GM06990 (cell line): ENCODE measurements around the gene CERS4.
"Not testable (repeated sequence)": the region's sequence is repeated elsewhere in the genome, so short reads cannot be mapped to it uniquely, and the experiment has no call there.

Experiments
- DNase-seq: peaks from one replicate; pipeline ENCODE4 v3.0.0-alpha.2; 2011; ENCODE audit not compliant: insufficient read length; ENCODE audit errors: extremely low read depth
- H3K27me3 ChIP-seq: replicated peaks from 2 replicates; pipeline ENCODE4 v1.6.0; 2011; ENCODE audit warnings: low read length; ENCODE audit not compliant: control insufficient read depth, insufficient read depth
- H3K36me3 ChIP-seq: 2 replicates; pipeline ENCODE4 v1.5.1; 2011; ENCODE audit warnings: low read length; ENCODE audit not compliant: control insufficient read depth, insufficient read depth
- H3K4me3 ChIP-seq: replicated peaks from 2 replicates; pipeline ENCODE4 v1.5.1; 2011; ENCODE audit warnings: low read depth, mild to moderate bottlenecking, control low read depth, low read length
- TF ChIP-seq, protein P1 (sequence below): IDR thresholded peaks from 2 replicates; pipeline ENCODE4 v1.5.1; 2011; ENCODE audit warnings: low read length, control low read depth, mild to moderate bottlenecking, inconsistent platforms; ENCODE audit not compliant: insufficient read depth, poor library complexity, severe bottlenecking

The CERS4 gene

DNA sequence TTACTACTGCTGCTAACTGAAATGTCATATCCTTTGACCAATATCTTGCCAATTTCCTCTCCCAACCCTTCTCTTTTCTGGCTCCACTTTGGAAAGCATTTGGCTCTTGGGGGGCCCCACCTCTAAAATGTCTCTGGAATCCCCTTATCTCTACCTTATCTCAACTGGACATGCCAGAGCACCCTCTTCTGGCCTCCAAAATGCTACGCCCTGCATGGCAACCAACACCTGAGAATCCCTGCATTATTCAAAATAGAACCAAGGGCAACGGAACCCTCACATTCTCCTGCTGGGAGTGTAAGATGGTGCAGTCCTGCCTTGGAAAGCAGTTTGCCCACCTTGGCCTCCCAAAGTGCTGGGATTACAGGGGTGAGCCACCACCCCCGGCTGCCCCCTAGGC lies 35.3 kb downstream of the CERS4 start:
- TF ChIP-seq, protein P1, sequence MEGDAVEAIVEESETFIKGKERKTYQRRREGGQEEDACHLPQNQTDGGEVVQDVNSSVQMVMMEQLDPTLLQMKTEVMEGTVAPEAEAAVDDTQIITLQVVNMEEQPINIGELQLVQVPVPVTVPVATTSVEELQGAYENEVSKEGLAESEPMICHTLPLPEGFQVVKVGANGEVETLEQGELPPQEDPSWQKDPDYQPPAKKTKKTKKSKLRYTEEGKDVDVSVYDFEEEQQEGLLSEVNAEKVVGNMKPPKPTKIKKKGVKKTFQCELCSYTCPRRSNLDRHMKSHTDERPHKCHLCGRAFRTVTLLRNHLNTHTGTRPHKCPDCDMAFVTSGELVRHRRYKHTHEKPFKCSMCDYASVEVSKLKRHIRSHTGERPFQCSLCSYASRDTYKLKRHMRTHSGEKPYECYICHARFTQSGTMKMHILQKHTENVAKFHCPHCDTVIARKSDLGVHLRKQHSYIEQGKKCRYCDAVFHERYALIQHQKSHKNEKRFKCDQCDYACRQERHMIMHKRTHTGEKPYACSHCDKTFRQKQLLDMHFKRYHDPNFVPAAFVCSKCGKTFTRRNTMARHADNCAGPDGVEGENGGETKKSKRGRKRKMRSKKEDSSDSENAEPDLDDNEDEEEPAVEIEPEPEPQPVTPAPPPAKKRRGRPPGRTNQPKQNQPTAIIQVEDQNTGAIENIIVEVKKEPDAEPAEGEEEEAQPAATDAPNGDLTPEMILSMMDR: no peak
- no peaks in the 10 kb centered on the region for H3K27me3 ChIP-seq
- no peak overlapping the region for H3K4me3 ChIP-seq
- peaks cover 9% of the 10 kb centered on the region for H3K36me3 ChIP-seq
- no peak for DNase-seq

DNA sequence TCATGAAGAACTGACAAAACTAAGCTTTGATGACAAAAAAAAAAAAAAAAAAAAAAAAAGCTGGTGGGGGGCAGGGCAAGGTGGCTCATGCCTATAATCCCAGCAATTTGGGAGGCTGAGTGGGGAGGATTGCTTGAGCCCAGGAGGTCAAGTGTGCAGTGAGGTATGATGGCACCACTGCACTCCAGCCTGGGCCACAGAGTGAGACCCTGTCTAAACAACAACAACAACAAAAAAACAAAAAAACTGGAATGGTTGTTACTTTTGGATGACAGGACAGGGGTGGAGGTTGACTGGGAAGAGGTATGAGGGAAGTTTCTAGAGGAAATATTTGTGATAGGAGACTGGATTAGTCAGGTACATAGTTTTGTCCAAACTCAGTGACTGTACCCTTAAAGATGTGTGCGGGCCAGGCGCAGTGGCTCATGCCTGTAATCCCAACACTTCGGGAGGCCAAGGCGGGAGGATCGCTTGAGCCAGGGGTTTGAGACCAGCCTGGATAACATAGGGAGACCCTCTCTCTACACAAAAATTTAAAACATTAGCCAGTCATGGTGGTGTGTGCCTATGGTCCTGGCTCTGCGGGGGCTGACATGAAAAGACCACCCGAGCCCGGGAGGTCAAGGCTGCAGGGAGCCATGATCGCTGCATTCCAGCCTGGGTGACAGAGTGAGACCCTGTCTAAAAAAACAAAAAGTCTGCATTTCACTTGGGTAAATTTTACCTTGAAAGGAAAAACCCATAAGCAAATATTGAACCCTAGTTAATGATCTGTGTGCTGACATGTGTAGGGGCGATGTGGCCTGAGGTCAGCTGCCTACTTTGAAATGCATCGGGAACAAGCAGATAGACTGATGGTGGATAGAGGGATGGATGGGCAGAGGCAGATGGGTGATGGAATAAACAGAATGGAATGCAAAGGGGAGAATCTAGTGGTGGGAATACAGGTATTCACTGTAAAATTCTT lies 37.0 kb downstream of the CERS4 start:
- TF ChIP-seq, protein P1: no peak
- Histone ChIP-seq H3K27me3 (no peaks in the 10 kb centered on the region), H3K36me3 (peaks cover 5% of the 10 kb centered on the region), H3K4me3 (no peak overlapping the region)
- no peak for DNase-seq

DNA sequence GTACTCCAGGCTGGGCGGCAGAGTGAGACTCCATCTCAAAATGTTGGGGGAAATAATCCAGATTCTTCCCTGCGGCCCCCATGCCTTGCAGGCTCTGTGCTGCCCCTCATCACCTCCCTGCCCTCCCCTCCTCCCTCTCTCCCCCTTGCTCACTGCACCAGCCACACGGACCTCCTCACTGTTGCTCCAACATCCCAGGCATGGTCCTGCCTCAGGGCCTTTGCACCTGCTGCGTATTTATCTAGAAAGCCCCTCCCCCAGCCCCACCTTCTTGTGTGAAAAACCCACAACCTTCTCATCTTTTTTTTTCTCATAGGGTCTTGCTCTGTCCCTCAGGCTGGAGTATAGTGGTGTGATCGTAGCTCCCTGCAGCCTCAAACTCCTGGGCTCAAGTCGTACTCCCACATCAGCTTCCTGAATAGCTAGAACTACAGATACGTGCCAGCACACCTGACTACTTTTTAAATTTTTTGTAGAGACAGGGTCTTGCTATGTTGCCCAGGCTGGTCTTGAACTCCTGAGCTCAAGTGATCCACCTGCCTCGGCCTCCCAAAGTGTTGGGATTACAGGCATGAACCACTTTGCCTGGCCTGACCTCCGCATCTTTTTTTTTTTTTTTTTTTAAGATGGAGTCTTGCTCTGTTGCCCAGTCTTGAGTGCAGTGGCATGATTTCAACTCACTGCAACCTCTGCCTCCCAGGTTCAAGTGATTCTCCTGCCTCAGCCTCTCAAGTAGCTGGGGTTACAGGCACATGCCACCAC lies 38.1 kb downstream of the CERS4 start:
- H3K27me3 ChIP-seq, H3K4me3 ChIP-seq, H3K36me3 ChIP-seq, DNase-seq: not testable (repeated sequence)

DNA sequence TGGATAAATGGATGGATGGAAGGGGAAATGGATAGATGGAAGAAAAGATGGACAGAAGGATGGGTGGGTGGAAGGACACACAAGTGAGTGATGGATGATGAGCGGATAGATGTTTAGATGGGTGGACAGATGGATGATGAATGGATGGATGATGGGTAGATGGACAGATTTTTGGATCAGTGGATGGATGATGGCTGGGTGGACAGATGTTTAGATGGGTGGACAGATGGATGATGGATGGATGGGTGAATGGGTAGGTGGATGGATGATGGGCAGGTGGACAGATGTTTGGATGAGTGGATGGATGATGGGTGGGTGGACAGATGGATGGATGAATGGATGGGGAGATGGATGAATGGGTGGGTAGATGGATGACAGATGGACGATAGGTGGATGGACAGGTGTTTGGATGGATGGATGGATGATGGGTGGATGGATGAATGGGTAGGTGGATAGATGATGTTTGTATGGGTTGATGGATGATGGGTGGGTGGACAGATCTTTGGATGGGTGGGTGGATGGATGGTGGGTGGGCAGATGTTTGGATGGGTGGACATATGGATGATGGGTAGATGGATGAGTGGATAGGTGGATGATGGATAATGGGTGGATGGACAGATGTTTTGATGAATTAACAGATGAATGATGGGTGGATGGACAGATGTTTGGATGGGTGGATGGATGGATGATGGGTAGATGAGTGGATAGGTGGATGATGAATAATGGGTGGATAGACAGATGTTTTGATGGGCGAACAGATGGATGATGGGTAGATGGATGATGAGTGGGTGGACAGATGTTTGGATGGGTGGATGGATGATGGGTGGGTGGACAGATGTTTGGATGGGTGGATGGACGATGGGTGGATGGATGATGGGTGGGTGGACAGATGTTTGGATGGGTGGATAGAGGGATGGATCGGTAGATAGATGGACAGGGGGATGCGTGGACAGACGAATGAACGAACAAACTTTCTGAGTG lies 39.5 kb downstream of the CERS4 start:
- TF ChIP-seq, protein P1: no peak
- no peak overlapping the region for H3K4me3 ChIP-seq
- H3K27me3 ChIP-seq: no peaks in the 10 kb centered on the region
- H3K36me3 ChIP-seq: no peaks in the 10 kb centered on the region; the same call in none of the 2 replicates
- no peak for DNase-seq

DNA sequence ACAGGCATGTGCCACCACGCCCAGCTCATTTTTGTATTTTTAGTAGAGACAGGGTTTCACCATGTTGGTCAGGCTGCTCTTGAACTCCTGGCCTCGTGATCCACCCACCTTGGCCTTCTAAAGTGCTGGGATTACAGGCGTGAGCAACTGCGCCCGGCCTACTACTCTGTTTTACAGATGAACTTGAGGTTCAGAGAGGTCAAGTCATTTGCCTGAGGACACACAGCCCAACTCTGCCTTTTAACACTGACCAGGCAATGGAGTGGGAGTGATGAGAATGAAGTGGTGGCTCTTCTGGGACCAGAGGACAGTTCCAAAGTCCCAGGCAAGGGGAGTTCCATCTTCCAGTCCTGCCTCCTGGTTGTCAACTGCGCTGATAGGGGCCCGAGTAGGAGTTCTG lies 41.4 kb downstream of the CERS4 start:
- TF ChIP-seq, protein P1: no peak
- DNase-seq: no peak
- Histone ChIP-seq H3K36me3 (peaks cover 10% of the 10 kb centered on the region), H3K4me3 (no peak overlapping the region), H3K27me3 (no peaks in the 10 kb centered on the region)
